ENCODE data around the gene ZNF383. TPM values are rescaled to one million over a fixed set of nuclear protein-coding genes. Genes with fewer than 3 reads are reported as not detected.

ZNF383 gene
- total and polyA plus RNA-seq, 12 donors, result 4.4 to 11.1 (median 7.8) TPM

Other genes with a start within 250 kb of the ZNF383 start
- 10 to 100 TPM in 7 of 9 donors, 1 to 10 TPM in 2; 7.7 to 20.6 (median 14.4) TPM for gene ZNF420, start 139.8 kb upstream of the ZNF383 start, total RNA-seq
- gene ZNF420, start 139.8 kb upstream of the ZNF383 start, polyA plus RNA-seq, result 10 to 100 TPM in 1 of 3 donors, 1 to 10 TPM in 2; 3.0 to 10.6 (median 3.6) TPM
- 10 to 100 TPM in 7 of 9 donors, 1 to 10 TPM in 2; 8.1 to 39.4 (median 16.0) TPM for gene ZNF585A, start 45.5 kb upstream of the ZNF383 start, total RNA-seq
- gene ZNF585A, start 45.5 kb upstream of the ZNF383 start, polyA plus RNA-seq, result 10 to 100 TPM; 15.8 to 23.0 (median 18.7) TPM
- 10 to 100 TPM; 11.4 to 25.7 (median 17.2) TPM for gene ZNF585B, start 7.7 kb upstream of the ZNF383 start, total RNA-seq
- gene ZNF585B, start 7.7 kb upstream of the ZNF383 start, polyA plus RNA-seq, result 1 to 10 TPM; 7.6 to 9.5 (median 8.7) TPM
- 10 to 100 TPM in 2 of 9 donors, 1 to 10 TPM in 7; 1.8 to 11.4 (median 7.4) TPM for gene ZNF527, start 152.9 kb downstream of the ZNF383 start, total RNA-seq
- 1 to 10 TPM; 3.0 to 6.3 (median 5.9) TPM for gene ZNF527, start 152.9 kb downstream of the ZNF383 start, polyA plus RNA-seq
- 10 to 100 TPM in 2 of 9 donors, 1 to 10 TPM in 7; 6.1 to 36.6 (median 8.5) TPM for gene ZNF569, start 249.2 kb downstream of the ZNF383 start, total RNA-seq
- 10 to 100 TPM in 1 of 3 donors, 1 to 10 TPM in 2; 2.3 to 13.0 (median 4.4) TPM for gene ZNF569, start 249.2 kb downstream of the ZNF383 start, polyA plus RNA-seq